ENCODE measurements around the gene SMIM27. TPM values are rescaled to one million over a fixed set of nuclear protein-coding genes. Genes with fewer than 3 reads are reported as not detected.
"Not testable (repeated sequence)": the region's sequence is repeated elsewhere in the genome, so short reads cannot be mapped to it uniquely, and the experiment has no call there.

SMIM27 gene
- total RNA-seq, 1 donor from 2014 or later: 6.2 TPM

DNA sequence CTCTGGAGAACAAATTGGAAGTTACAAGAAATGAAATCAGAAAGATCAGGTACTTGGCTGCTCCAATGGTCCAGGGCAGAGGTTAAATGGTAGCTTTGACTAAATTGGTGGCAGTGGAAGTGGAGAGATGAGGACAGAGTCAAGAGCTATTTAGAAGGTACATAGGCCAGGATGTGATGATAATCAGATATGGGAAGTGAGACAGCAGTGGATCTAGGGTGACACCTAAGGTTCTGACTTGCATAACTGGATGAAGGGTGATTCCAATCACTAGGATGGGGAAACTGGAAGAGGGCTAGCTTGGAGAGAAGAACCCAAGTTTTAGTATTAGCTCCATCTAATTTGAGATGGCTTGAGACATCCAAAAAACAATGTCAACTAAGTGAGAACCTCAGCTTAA lies 44.8 kb downstream of the SMIM27 start:
- no peak for DNase-seq (ENCODE audit: low read depth)

DNA sequence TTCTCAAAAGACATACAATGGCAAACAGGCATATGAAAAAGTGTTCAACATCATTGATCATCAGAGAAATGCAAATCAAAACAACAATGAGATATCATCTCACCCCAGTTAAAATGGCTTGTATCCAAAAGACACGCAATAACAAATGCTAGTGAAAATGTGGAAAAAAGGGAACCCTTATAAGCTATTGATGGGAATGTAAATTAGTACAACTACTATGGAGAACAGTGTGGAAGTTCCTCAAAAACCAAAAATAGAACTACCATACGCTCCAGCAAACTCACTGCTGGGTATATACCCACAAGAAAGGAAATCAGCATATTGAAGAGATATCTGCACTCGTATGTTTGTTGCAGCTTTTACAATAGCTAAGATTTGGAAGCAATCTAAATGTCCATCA lies 46.9 kb downstream of the SMIM27 start:
- not testable (repeated sequence) for DNase-seq (ENCODE audit: low read depth)

Other genes with a start within 250 kb of the SMIM27 start
- 58.2 and 64.3 TPM in 2 replicates for gene ACO1, start 167.7 kb upstream of the SMIM27 start, total RNA-seq
- 17.3 and 18.0 TPM in 2 replicates for gene RIGI, start 26.1 kb upstream of the SMIM27 start, total RNA-seq
- 23.4 and 24.6 TPM in 2 replicates for gene TOPORS, start 259 bp downstream of the SMIM27 start, total RNA-seq
- gene NDUFB6, start 20.8 kb downstream of the SMIM27 start, total RNA-seq: 76.1 and 78.4 TPM in 2 replicates
- gene TAF1L, start 83.3 kb downstream of the SMIM27 start, total RNA-seq: 0.03 and 0.05 TPM in 2 replicates
- gene TMEM215, start 231.2 kb downstream of the SMIM27 start, total RNA-seq: not detected in 2 replicates